OCI-LY3 (cell line): ENCODE measurements around the gene CFD.

Experiments
- H2AFZ ChIP-seq: fragments of 200-600, 300-600 bp; shearing (Covaris generic); 2 replicates; pipeline ENCODE4 v1.6.0; 2014; ENCODE audit warnings: antibody characterized with exemption, low read depth, low read length
- H3K27ac ChIP-seq: fragments of 200-600, 300-600 bp; sonication (generic); 2 replicates; pipeline ENCODE4 v1.5.1; 2014; ENCODE audit warnings: mild to moderate bottlenecking, low read length, moderate library complexity, mixed read lengths
- H3K27me3 ChIP-seq: fragments of 200-600, 300-600 bp; sonication (generic); 2 replicates; pipeline ENCODE4 v1.6.1; 2014; ENCODE audit warnings: low read depth, low read length, mixed read lengths
- H3K36me3 ChIP-seq: fragments of 200-600, 300-600 bp; sonication (generic); replicated peaks from 2 replicates; pipeline ENCODE3; 2014; ENCODE audit warnings: low read depth, low read length, mixed read lengths
- H3K4me1 ChIP-seq: fragments of 300-600, 200-600 bp; sonication (generic); 2 replicates; pipeline ENCODE4 v1.6.1; 2014; ENCODE audit warnings: low read length, mixed read lengths
- H3K4me2 ChIP-seq: fragments of 200-600, 300-600 bp; sonication (generic); 2 replicates; pipeline ENCODE4 v1.6.1; 2014; ENCODE audit warnings: low read length, mixed read lengths
- H3K4me3 ChIP-seq: fragments of 300-600, 200-600 bp; sonication (generic); 2 replicates; pipeline ENCODE4 v1.5.1; 2014; ENCODE audit warnings: antibody characterized with exemption, mild to moderate bottlenecking, low read length, moderate library complexity
- H3K79me2 ChIP-seq: fragments of 300-600, 200-600 bp; shearing (Covaris generic); 2 replicates; pipeline ENCODE4 v1.6.1; 2014; ENCODE audit warnings: mild to moderate bottlenecking, low read length, mixed read lengths
- H3K9ac ChIP-seq: fragments of 300-600, 200-600 bp; shearing (Covaris generic); 2 replicates; pipeline ENCODE4 v1.6.0; 2014; ENCODE audit warnings: mild to moderate bottlenecking, low read length, moderate library complexity
- H3K9me3 ChIP-seq: fragments of 200-600, 300-600 bp; shearing (Covaris generic); 2 replicates; pipeline ENCODE4 v1.6.1; 2014; ENCODE audit warnings: low read length, mixed read lengths; ENCODE audit not compliant: insufficient read depth
- H4K20me1 ChIP-seq: fragments of 200-600, 300-600 bp; sonication (generic); 2 replicates; pipeline ENCODE4 v1.6.1; 2016; ENCODE audit warnings: low read length, mixed read lengths; ENCODE audit not compliant: insufficient read depth
- CTCF ChIP-seq: fragments of 200-600, 300-600 bp; sonication (generic); IDR thresholded peaks from 2 replicates; pipeline ENCODE4 v1.5.1; 2014; ENCODE audit warnings: antibody characterized with exemption, low read length, low read depth
- EZH2phosphoT487 ChIP-seq: fragments of 200-600 bp; shearing (Covaris generic); IDR thresholded peaks from 2 replicates; pipeline ENCODE4 v1.6.1; 2018; ENCODE audit warnings: antibody characterized with exemption, mixed run types, low read depth

CFD gene

GRCh38 chr19:892243-892893, 32.9 kb downstream of the CFD start:
- peaks cover 14% of the 10 kb centered on the region for H3K79me2 ChIP-seq
- no peaks in the 10 kb centered on the region for H3K27me3 ChIP-seq
- TF ChIP-seq CTCF, result no peak
- H4K20me1 ChIP-seq, result 0 out of 2 replicates have a peak, but pooled peaks cover 3% of the 10 kb centered on the region
- peak overlapping the region; percentile 81 for H3K4me3 ChIP-seq
- peaks cover 36% of the 10 kb centered on the region for H3K36me3 ChIP-seq
- H3K27ac ChIP-seq, result peak overlapping the region; percentile 74
- H3K4me1 ChIP-seq, result no peaks in the 10 kb centered on the region
- peak overlapping the region; percentile 85 for H3K4me2 ChIP-seq
- no peak overlapping the region for H2AFZ ChIP-seq
- H3K9me3 ChIP-seq, result no peaks in the 10 kb centered on the region
- H3K9ac ChIP-seq, result peak overlapping the region; percentile 93

- TF ChIP-seq EZH2phosphoT487, result no peak
- no peak for TF ChIP-seq CTCF
- Histone ChIP-seq H3K79me2 (peaks cover 14% of the 10 kb centered on the region), H3K27ac (peak within 1 kb of the TSS; percentile 74), H3K36me3 (peaks cover 38% of the 10 kb centered on the region), H3K4me2 (peak within 1 kb of the TSS; percentile 85), H3K4me3 (peak within 1 kb of the TSS; percentile 81), H2AFZ (peak within 1 kb of the TSS; percentile 49; the same call in 1 of the 2 replicates), H3K9me3 (no peaks in the 10 kb centered on the region), H4K20me1 (0 out of 2 replicates have a peak, but pooled peaks cover 3% of the 10 kb centered on the region), H3K9ac (peak within 1 kb of the TSS; percentile 93), H3K4me1 (no peaks in the 10 kb centered on the region), H3K27me3 (no peaks in the 10 kb centered on the region)
These were observed 33.6 kb downstream of the CFD start, which contains the start of the genes MED16 and RNU6-9 for GRCh38 chr19:892894-893689. TSS of gene MED16 (minus strand) at chr19:893187. CDS start at chr19:891131, 2,056 bp downstream. TSS of gene RNU6-9 (plus strand) at chr19:893484.

- TF ChIP-seq EZH2phosphoT487 (no peak), CTCF (no peak)
- H2AFZ ChIP-seq, result no peak overlapping the region
- peaks cover 29% of the 10 kb centered on the region for H4K20me1 ChIP-seq
- no peaks in the 10 kb centered on the region for H3K27me3 ChIP-seq
- H3K9me3 ChIP-seq, result no peaks in the 10 kb centered on the region
- H3K4me2 ChIP-seq, result no peak overlapping the region
- H3K9ac ChIP-seq, result no peak overlapping the region
- H3K27ac ChIP-seq, result no peak overlapping the region
- peaks cover 46% of the 10 kb centered on the region for H3K36me3 ChIP-seq
- no peaks in the 10 kb centered on the region for H3K4me1 ChIP-seq
- peaks cover 13% of the 10 kb centered on the region for H3K79me2 ChIP-seq
- H3K4me3 ChIP-seq, result no peak overlapping the region
These were observed 37.0 kb downstream of the CFD start for GRCh38 chr19:896434-896833.

- Histone ChIP-seq H3K27me3 (no peaks in the 10 kb centered on the region), H4K20me1 (peaks cover 33% of the 10 kb centered on the region), H3K36me3 (peaks cover 50% of the 10 kb centered on the region)
These were observed 37.5 kb downstream of the CFD start for GRCh38 chr19:896999-897398.

More at GRCh38 chr19:896999-897398, 37.5 kb downstream of the CFD start:
- no peaks in the 10 kb centered on the region for H3K4me1 ChIP-seq
- H3K9me3 ChIP-seq, result no peaks in the 10 kb centered on the region
- peaks cover 12% of the 10 kb centered on the region for H3K79me2 ChIP-seq
- TF ChIP-seq CTCF (no peak), EZH2phosphoT487 (no peak)
- no peak overlapping the region for H2AFZ ChIP-seq
- H3K4me3 ChIP-seq, result no peak overlapping the region
- H3K4me2 ChIP-seq, result no peak overlapping the region
- H3K27ac ChIP-seq, result no peak overlapping the region
- H3K9ac ChIP-seq, result no peak overlapping the region
